Activated gamma-delta T cell treated with Interleukin-2 at 50 U/mL for 16 hours (primary cell): ENCODE measurements around the gene HCRT.
A peak's percentile ranks its signal among the peaks of the same experiment; 100 is the strongest.
"Not testable (repeated sequence)": the region's sequence is repeated elsewhere in the genome, so short reads cannot be mapped to it uniquely, and the experiment has no call there.

Experiments
- DNase-seq: peaks from one replicate; pipeline ENCODE4 v3.0.0-alpha.2; 2020

Gene HCRT

GRCh38 chr17:42197564-42198156 lies 12.4 kb upstream of the HCRT start:
- DNase-seq = no peak

GRCh38 chr17:42193969-42194899 lies 9.0 kb upstream of the HCRT start, which contains the start of gene GHDC:
Gene GHDC, minus strand, starts transcription at chr17:42194494. Its CDS starts 913 bp downstream, at chr17:42193581.
- peak; percentile 77 for DNase-seq

- DNase-seq = no peak
These were observed 8.1 kb upstream of the HCRT start for GRCh38 chr17:42193216-42193968.

GRCh38 chr17:42192189-42193126 lies 7.2 kb upstream of the HCRT start:
- DNase-seq = no peak

- no peak for DNase-seq
These were observed 6.0 kb upstream of the HCRT start for GRCh38 chr17:42191275-42191608.

- DNase-seq = no peak
These were observed 5.4 kb upstream of the HCRT start for GRCh38 chr17:42190491-42191274.

GRCh38 chr17:42189651-42189965 lies 4.4 kb upstream of the HCRT start:
- DNase-seq = no peak

- no peak for DNase-seq
These were observed 3.7 kb upstream of the HCRT start for GRCh38 chr17:42188749-42189650.

GRCh38 chr17:42187833-42188232 lies 2.6 kb upstream of the HCRT start:
- DNase-seq = no peak

GRCh38 chr17:42186191-42186590 lies 939 bp upstream of the HCRT start:
- DNase-seq = not testable (repeated sequence)

GRCh38 chr17:42185621-42185930 lies 324 bp upstream of the HCRT start:
- DNase-seq = no peak

GRCh38 chr17:42183741-42184711 lies 1.2 kb downstream of the HCRT start:
- DNase-seq = peak; percentile 69

- no peak for DNase-seq
These were observed 2.1 kb downstream of the HCRT start for GRCh38 chr17:42182927-42183734.

- no peak for DNase-seq
These were observed 3.4 kb downstream of the HCRT start for GRCh38 chr17:42181851-42182207.

GRCh38 chr17:42180922-42181850 lies 4.1 kb downstream of the HCRT start, which contains the start of gene KCNH4:
Gene KCNH4, minus strand, starts transcription at chr17:42181142. Its CDS starts 197 bp downstream, at chr17:42180945.
- peak; percentile 68 for DNase-seq

- no peak for DNase-seq
These were observed 4.8 kb downstream of the HCRT start for GRCh38 chr17:42180411-42180921.

- DNase-seq = no peak
These were observed 5.3 kb downstream of the HCRT start for GRCh38 chr17:42179911-42180410.
